ENCODE results near the gene SNRNP35.
"Not testable (repeated sequence)": the region's sequence is repeated elsewhere in the genome, so short reads cannot be mapped to it uniquely, and the experiment has no call there.

SNRNP35 gene

DNA sequence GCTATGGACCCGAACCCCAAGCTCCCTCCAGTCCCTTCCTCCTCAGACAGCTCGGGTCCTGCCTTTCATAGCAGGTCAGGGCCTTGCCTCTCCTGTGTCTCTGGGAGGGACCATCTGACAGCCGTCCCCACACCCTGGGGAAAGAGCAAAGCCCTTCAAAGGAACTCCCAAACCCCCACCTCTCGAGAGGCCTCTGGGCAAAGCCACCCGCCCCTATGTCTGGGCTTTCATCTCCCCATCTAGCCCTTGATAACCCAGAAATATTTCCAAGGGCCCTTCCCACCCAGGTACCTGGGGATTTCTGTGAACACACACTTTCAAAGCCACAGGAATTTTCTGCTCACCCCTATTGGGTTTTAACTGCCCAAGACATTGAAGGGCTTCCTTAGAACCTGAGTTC is 32.1 kb downstream of the SNRNP35 start:
- no peaks in the 10 kb centered on the region for H3K27me3 Mint-ChIP-seq
- no peaks in the 10 kb centered on the region for H3K9me3 Mint-ChIP-seq
- ATAC-seq = no peak
- no peaks in the 10 kb centered on the region for H3K36me3 Mint-ChIP-seq (ENCODE audit: low read depth)
- no peak for DNase-seq
- H3K4me3 Mint-ChIP-seq = no peak overlapping the region
- H3K4me1 Mint-ChIP-seq = no peaks in the 10 kb centered on the region
- no peak overlapping the region for H3K27ac Mint-ChIP-seq

GRCh38 chr12:123491056-123491455 is 33.1 kb downstream of the SNRNP35 start:
- H3K4me1 Mint-ChIP-seq = no peaks in the 10 kb centered on the region
- H3K27ac Mint-ChIP-seq = no peak overlapping the region
- no peaks in the 10 kb centered on the region for H3K36me3 Mint-ChIP-seq (ENCODE audit: low read depth)
- H3K27me3 Mint-ChIP-seq = no peaks in the 10 kb centered on the region
- ATAC-seq = no peak
- DNase-seq = no peak
- H3K4me3 Mint-ChIP-seq = no peak overlapping the region
- H3K9me3 Mint-ChIP-seq = no peaks in the 10 kb centered on the region

DNA sequence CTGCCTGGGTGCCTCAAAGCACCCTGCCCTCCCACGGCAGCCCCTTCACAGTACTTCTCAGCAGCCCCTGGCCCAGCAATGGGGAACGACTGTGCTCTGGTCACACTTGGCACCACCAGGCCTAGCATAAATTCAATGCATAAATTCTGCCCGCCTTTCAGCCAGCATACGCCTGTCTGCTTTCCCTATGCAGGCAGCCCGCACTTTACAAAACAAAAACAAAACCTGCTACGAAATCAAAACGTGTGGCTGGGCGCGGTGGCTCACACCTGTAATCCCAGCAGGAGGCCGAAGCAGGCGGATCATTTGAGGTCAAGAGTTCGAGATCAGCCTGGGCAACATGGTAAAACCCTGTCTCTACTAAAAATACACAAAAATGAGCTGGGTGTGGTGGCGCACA is 33.5 kb downstream of the SNRNP35 start:
- Mint-ChIP-seq H3K4me1 (no peaks in the 10 kb centered on the region), H3K4me3 (no peak overlapping the region), H3K36me3 (ENCODE audit: low read depth) (no peaks in the 10 kb centered on the region), H3K9me3 (no peaks in the 10 kb centered on the region), H3K27me3 (no peaks in the 10 kb centered on the region), H3K27ac (no peak overlapping the region)
- no peak for ATAC-seq
- no peak for DNase-seq

DNA sequence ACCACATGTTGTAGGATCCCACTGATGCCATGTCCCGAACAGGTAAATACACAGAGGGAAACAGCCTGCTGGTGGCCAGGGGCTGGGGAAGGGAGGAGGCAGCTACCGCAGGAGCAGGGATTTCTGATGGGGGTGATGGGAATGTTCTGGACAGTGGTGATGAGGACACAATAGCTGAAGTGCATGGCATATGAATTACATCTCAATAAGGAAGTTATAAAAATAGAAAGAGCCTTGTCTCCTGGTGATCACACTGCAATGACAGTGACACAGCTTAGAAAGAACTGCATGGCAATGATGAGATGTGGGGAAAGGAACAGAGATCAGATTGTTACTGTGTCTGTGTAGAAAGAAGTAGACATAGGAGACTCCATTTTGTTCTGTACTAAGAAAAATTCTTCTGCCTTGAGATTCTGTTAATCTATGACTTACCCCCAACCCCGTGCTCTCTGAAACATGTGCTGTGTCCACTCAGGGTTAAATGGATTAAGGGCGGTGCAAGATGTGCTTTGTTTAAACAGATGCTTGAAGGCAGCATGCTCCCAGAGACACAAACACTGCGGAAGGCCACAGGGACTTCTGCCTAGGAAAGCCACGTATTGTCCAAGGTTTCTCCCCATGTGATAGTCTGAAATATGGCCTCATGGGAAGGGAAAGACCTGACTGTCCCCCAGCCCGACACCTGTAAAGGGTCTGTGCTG is 34.5 kb downstream of the SNRNP35 start:
- DNase-seq; H3K4me3 Mint-ChIP-seq; H3K4me1 Mint-ChIP-seq; H3K27ac Mint-ChIP-seq; H3K27me3 Mint-ChIP-seq; H3K9me3 Mint-ChIP-seq; H3K36me3 Mint-ChIP-seq (ENCODE audit: low read depth); ATAC-seq: not testable (repeated sequence)

DNA sequence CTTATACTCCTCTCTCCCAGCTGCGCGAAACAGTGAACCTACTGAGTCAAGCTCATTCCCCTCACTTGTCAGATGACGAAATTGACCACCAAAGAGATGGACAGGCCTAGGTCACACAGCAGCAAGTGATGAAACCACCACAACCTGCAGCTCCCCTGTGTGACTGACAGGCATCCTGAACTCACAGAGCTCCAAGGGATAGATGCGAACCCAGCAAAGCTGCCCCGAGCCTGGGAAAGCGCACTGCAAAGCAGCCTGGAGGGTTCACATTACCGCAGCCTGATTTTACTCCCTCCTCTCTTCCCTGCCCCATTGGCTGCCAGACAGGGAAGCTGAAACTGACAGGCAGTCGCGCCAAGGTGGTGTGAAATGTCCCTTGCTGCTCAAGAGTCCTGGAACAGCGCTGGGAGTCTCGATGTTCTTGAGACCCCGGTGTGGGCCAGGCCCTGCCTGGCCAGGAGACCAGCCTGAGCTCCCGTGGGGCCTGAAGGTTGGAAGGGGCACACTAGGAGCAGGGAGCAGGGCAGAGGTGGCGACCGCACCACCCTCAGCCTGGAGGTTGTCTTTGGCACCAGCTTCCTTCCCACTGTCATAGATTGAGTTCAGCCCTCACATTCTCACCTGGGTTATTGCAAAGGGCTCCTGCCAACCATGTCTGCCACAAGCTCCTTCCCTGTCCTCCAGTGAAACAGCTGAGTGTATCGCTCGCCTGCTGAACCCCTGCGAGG is 36.3 kb downstream of the SNRNP35 start:
- H3K27me3 Mint-ChIP-seq = no peaks in the 10 kb centered on the region
- no peak overlapping the region for H3K27ac Mint-ChIP-seq
- DNase-seq (no peak), ATAC-seq (no peak)
- no peak overlapping the region for H3K4me3 Mint-ChIP-seq
- H3K36me3 Mint-ChIP-seq (ENCODE audit: low read depth) = no peaks in the 10 kb centered on the region
- H3K4me1 Mint-ChIP-seq = no peaks in the 10 kb centered on the region
- no peaks in the 10 kb centered on the region for H3K9me3 Mint-ChIP-seq

DNA sequence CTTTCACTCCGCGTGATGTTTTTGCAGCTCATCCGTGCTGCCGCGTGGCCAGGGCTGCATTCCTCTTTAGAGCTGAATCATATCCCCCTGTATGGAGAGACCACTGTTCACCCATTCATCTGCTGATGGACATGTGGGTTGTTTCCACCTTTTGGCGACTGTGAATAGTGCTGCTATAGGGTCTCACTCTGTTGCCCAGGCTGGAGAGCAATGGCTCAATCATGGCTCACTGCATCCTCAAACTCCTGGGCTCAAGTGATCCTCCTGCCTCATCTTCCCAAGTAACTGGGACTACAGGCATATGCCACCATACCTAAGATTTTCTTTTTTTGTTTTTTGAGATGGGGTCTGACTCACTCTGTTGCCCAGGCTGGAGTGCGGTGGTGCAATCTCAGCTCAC is 39.1 kb downstream of the SNRNP35 start:
- H3K4me3 Mint-ChIP-seq = no peak overlapping the region

GRCh38 chr12:123498126-123498825 is 40.3 kb downstream of the SNRNP35 start:
- no peak for DNase-seq
- Mint-ChIP-seq H3K9me3 (no peaks in the 10 kb centered on the region), H3K36me3 (ENCODE audit: low read depth) (no peaks in the 10 kb centered on the region), H3K4me3 (no peak overlapping the region), H3K27me3 (no peaks in the 10 kb centered on the region), H3K4me1 (no peaks in the 10 kb centered on the region), H3K27ac (no peak overlapping the region)
- no peak for ATAC-seq

More for the DNA sequence above, 39.1 kb downstream of the SNRNP35 start:
- Mint-ChIP-seq H3K4me1 (no peaks in the 10 kb centered on the region), H3K27me3 (no peaks in the 10 kb centered on the region), H3K27ac (no peak overlapping the region), H3K36me3 (ENCODE audit: low read depth) (no peaks in the 10 kb centered on the region), H3K9me3 (no peaks in the 10 kb centered on the region)
- ATAC-seq (no peak), DNase-seq (no peak)

DNA sequence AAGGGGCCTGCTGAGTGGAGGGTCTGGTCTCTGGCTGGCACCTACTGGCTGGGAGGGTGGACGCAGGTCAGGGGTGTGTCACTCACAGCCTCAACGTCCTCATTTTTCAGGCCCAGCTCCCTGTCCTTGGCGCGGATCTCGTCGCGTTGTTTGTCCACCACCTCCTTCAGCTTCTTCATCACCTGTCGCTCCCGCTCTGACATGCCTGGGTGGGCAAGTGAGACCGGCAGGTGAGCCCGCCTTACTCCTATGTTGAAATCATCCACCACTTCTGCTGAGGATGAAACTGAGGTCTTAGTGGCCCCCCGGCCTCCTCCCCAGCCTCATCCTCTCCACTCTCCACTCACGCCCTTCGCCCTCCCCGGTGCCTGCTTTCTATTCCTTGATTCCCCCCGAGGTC is 41.4 kb downstream of the SNRNP35 start:
- Mint-ChIP-seq H3K27me3 (no peaks in the 10 kb centered on the region), H3K4me1 (no peaks in the 10 kb centered on the region), H3K27ac (no peak overlapping the region), H3K9me3 (no peaks in the 10 kb centered on the region), H3K4me3 (no peak overlapping the region), H3K36me3 (ENCODE audit: low read depth) (no peaks in the 10 kb centered on the region)
- DNase-seq = no peak
- ATAC-seq = no peak

- Mint-ChIP-seq H3K36me3 (ENCODE audit: low read depth) (no peaks in the 10 kb centered on the region), H3K4me1 (no peaks in the 10 kb centered on the region), H3K27me3 (no peaks in the 10 kb centered on the region), H3K27ac (no peak overlapping the region), H3K4me3 (no peak overlapping the region), H3K9me3 (no peaks in the 10 kb centered on the region)
- DNase-seq (no peak), ATAC-seq (no peak)
Observed at GRCh38 chr12:123502163-123502704, 44.3 kb downstream of the SNRNP35 start.

DNA sequence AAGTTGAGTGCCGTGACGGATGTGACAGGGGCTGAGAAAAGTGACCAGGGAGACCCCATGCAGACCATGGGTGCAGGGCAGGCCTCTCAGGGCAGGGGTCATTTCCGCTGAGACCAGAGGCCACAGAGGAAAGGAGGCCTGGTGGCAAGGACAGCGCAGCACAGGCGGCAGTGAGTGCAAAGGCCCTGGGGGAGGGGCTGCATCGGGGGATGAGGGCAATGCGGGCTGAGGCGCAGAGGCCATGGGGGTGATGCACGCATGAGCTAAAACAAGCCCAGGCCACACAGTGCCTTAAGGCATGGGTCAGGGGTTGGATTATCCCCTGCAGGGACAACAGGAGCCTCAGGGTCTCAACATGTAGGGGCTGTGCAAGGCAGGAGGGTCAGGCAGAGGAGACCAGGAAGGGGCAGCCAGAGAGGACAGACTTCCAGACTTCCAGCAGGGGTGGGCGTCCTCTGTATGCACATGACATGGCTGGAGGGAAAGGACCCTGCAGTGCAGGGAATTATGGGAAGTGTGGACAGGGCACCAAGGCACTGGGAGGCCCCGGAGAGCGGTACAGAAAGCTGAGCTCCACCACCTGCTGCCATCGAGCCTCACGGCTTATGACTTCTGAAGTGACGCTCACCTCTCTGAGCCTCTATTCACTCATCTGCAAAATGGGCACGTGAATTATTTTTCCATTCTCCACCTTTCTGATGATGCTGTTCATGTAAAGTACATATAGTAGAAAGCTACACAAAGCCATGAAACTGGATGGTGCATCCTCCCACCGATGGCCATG is 48.3 kb downstream of the SNRNP35 start:
- H3K27me3 Mint-ChIP-seq = no peaks in the 10 kb centered on the region
- H3K4me1 Mint-ChIP-seq = no peaks in the 10 kb centered on the region
- H3K4me3 Mint-ChIP-seq = no peak overlapping the region
- no peak overlapping the region for H3K27ac Mint-ChIP-seq
- no peaks in the 10 kb centered on the region for H3K36me3 Mint-ChIP-seq (ENCODE audit: low read depth)
- H3K9me3 Mint-ChIP-seq = no peaks in the 10 kb centered on the region
- DNase-seq = no peak
- peak; percentile 20 for ATAC-seq

- Mint-ChIP-seq H3K4me1 (no peaks in the 10 kb centered on the region), H3K27ac (no peak overlapping the region), H3K27me3 (no peaks in the 10 kb centered on the region), H3K9me3 (no peaks in the 10 kb centered on the region), H3K4me3 (no peak overlapping the region), H3K36me3 (ENCODE audit: low read depth) (no peaks in the 10 kb centered on the region)
- ATAC-seq = no peak
- no peak for DNase-seq
Observed at GRCh38 chr12:123506843-123507236, 48.9 kb downstream of the SNRNP35 start.

GRCh38 chr12:123512838-123513665 is 55.1 kb downstream of the SNRNP35 start:
- DNase-seq (no peak), ATAC-seq (no peak)
- Mint-ChIP-seq H3K9me3 (no peaks in the 10 kb centered on the region), H3K27ac (no peak overlapping the region), H3K4me3 (no peak overlapping the region), H3K4me1 (no peaks in the 10 kb centered on the region), H3K36me3 (ENCODE audit: low read depth) (no peaks in the 10 kb centered on the region), H3K27me3 (no peaks in the 10 kb centered on the region)

DNA sequence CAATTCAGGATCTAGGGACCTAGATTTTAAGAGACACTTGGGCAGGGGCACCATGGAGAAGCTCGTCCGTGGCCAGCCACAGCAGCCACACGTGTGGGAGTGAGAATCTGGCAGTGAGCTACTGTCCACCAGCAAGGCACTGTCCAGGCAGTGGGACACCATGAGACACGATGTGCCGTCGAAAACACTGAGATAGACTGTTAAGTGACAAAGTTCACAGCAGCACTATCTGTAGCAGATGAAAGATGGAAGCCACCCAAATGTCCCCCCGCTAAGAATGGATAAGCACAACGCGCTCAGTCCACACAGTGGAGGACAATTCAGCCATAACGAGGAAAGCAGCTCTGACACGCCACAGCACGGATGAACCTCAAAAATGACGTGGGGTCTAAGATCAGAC is 55.9 kb downstream of the SNRNP35 start:
- no peak for DNase-seq
- no peaks in the 10 kb centered on the region for H3K4me1 Mint-ChIP-seq
- no peaks in the 10 kb centered on the region for H3K36me3 Mint-ChIP-seq (ENCODE audit: low read depth)
- no peak for ATAC-seq
- no peaks in the 10 kb centered on the region for H3K27me3 Mint-ChIP-seq
- H3K4me3 Mint-ChIP-seq = no peak overlapping the region
- no peaks in the 10 kb centered on the region for H3K9me3 Mint-ChIP-seq
- H3K27ac Mint-ChIP-seq = no peak overlapping the region
